ENCODE measurements around the gene ZBTB20.
"Not testable (repeated sequence)": the region's sequence is repeated elsewhere in the genome, so short reads cannot be mapped to it uniquely, and the experiment has no call there.

The ZBTB20 gene

GRCh38 chr3:114824014-114824413 lies 323.1 kb downstream of the ZBTB20 start:
- DNase-seq: no peak

- DNase-seq: no peak
These were observed 324.0 kb downstream of the ZBTB20 start for GRCh38 chr3:114823061-114823460.

GRCh38 chr3:114816052-114816451 lies 331.0 kb downstream of the ZBTB20 start:
- DNase-seq: no peak

- DNase-seq: not testable (repeated sequence)
These were observed 334.4 kb downstream of the ZBTB20 start for GRCh38 chr3:114812541-114813238.

GRCh38 chr3:114809668-114810413 lies 337.2 kb downstream of the ZBTB20 start:
- peak; percentile 29 for DNase-seq

GRCh38 chr3:114804099-114804498 lies 343.0 kb downstream of the ZBTB20 start:
- DNase-seq: no peak

GRCh38 chr3:114803042-114803695 lies 343.9 kb downstream of the ZBTB20 start:
- no peak for DNase-seq

GRCh38 chr3:114800272-114801031 lies 346.6 kb downstream of the ZBTB20 start:
- DNase-seq: no peak

- DNase-seq: no peak
These were observed 347.3 kb downstream of the ZBTB20 start for GRCh38 chr3:114799816-114800215.

- no peak for DNase-seq
These were observed 350.3 kb downstream of the ZBTB20 start for GRCh38 chr3:114796796-114797195.

GRCh38 chr3:114794894-114795630 lies 352.0 kb downstream of the ZBTB20 start:
- no peak for DNase-seq

- DNase-seq: no peak
These were observed 354.7 kb downstream of the ZBTB20 start for GRCh38 chr3:114792159-114792918.

- no peak for DNase-seq
These were observed 356.3 kb downstream of the ZBTB20 start for GRCh38 chr3:114790752-114791151.

GRCh38 chr3:114789803-114790202 lies 357.3 kb downstream of the ZBTB20 start:
- DNase-seq: no peak

GRCh38 chr3:114775395-114775794 lies 371.7 kb downstream of the ZBTB20 start:
- DNase-seq: no peak

- DNase-seq: no peak
These were observed 376.2 kb downstream of the ZBTB20 start for GRCh38 chr3:114770874-114771273.

GRCh38 chr3:114764056-114764492 lies 383.0 kb downstream of the ZBTB20 start:
- no peak for DNase-seq

GRCh38 chr3:114762144-114762543 lies 384.9 kb downstream of the ZBTB20 start:
- no peak for DNase-seq

- no peak for DNase-seq
These were observed 386.4 kb downstream of the ZBTB20 start for GRCh38 chr3:114760679-114761078.

GRCh38 chr3:114758831-114759699 lies 388.0 kb downstream of the ZBTB20 start:
- no peak for DNase-seq

Measured in CD4-positive, alpha-beta T cell treated with Interleukin-15 for 1 hour (primary cell).